ENCODE results near the gene SP110. TPM values are rescaled to one million over a fixed set of nuclear protein-coding genes. Genes with fewer than 3 reads are reported as not detected.
A peak's percentile ranks its signal among the peaks of the same experiment; 100 is the strongest.

The SP110 gene
- total and polyA plus RNA-seq, 3 experiments from 2014 or later = 55.2 to 106 (median 57.9) TPM

GRCh38 chr2:230166557-230167170, 53.1 kb downstream of the SP110 start:
- CTCF ChIA-PET = no interaction called here
- Histone ChIP-seq H3K27ac (ENCODE audit: low read depth, low read length) (no peak overlapping the region), H3K4me1 (ENCODE audit: insufficient read depth, low read length) (peaks cover 7% of the 10 kb centered on the region), H3K4me3 (ENCODE audit: low read length) (no peak overlapping the region), H3K36me3 (ENCODE audit: insufficient read depth, low read length) (peaks cover 15% of the 10 kb centered on the region), H3K9me3 (ENCODE audit: low read length) (no peaks in the 10 kb centered on the region), H3K27me3 (ENCODE audit: insufficient read depth, low read length, poor library complexity, severe bottlenecking) (no peaks in the 10 kb centered on the region)
- peaks cover 0 to 6% (median 4%) of the 10 kb centered on the region in 3 donors for H3K4me1 Mint-ChIP-seq
- peaks cover 5 to 76% (median 25%) of the 10 kb centered on the region in 3 donors for H3K36me3 Mint-ChIP-seq
- H3K4me3 Mint-ChIP-seq = no peak overlapping the region
- H3K9me3 Mint-ChIP-seq = peaks cover 0 to 1% (median 0%) of the 10 kb centered on the region in 5 donors
- DNase-seq = no peak
- H3K27me3 Mint-ChIP-seq = no peaks in the 10 kb centered on the region
- peak overlapping the region in 2 of 8 donors; percentile 7 to 27 for H3K27ac Mint-ChIP-seq
- POLR2A ChIA-PET = no interaction called here

- CTCF ChIA-PET = no interaction called here
Observed at GRCh38 chr2:230164139-230164538, 55.6 kb downstream of the SP110 start.

GRCh38 chr2:230162981-230163380, 56.8 kb downstream of the SP110 start:
- Histone ChIP-seq H3K27ac (ENCODE audit: low read depth, low read length) (no peak overlapping the region), H3K27me3 (ENCODE audit: insufficient read depth, low read length, poor library complexity, severe bottlenecking) (no peaks in the 10 kb centered on the region), H3K9me3 (ENCODE audit: low read length) (no peaks in the 10 kb centered on the region), H3K36me3 (ENCODE audit: insufficient read depth, low read length) (peaks cover 5% of the 10 kb centered on the region), H3K4me3 (ENCODE audit: low read length) (no peak overlapping the region), H3K4me1 (ENCODE audit: insufficient read depth, low read length) (no peaks in the 10 kb centered on the region)
- Mint-ChIP-seq H3K9me3 (no peaks in the 10 kb centered on the region), H3K4me1 (peaks cover 0 to 5% (median 3%) of the 10 kb centered on the region in 3 donors), H3K27ac (no peak overlapping the region), H3K27me3 (no peaks in the 10 kb centered on the region), H3K4me3 (no peak overlapping the region), H3K36me3 (peaks cover 5 to 40% (median 13%) of the 10 kb centered on the region in 3 donors)
- ChIA-PET POLR2A (no interaction called here), CTCF (interaction anchor here (2.0 kb wide), 1 partner anchor 157 kb away, joined by 4 read pairs; no protein-coding TSS in a partner anchor)
- no peak for DNase-seq

More at GRCh38 chr2:230164139-230164538, 55.6 kb downstream of the SP110 start:
- Mint-ChIP-seq H3K27ac (peak overlapping the region in 1 of 8 donors; percentile 65), H3K4me1 (peaks cover 0 to 5% (median 3%) of the 10 kb centered on the region in 3 donors), H3K4me3 (no peak overlapping the region), H3K36me3 (peaks cover 5 to 52% (median 19%) of the 10 kb centered on the region in 3 donors), H3K9me3 (peaks cover 0 to 1% (median 0%) of the 10 kb centered on the region in 5 donors), H3K27me3 (no peaks in the 10 kb centered on the region)
- DNase-seq = no peak
- H3K9me3 ChIP-seq (ENCODE audit: low read length) = no peaks in the 10 kb centered on the region
- H3K36me3 ChIP-seq (ENCODE audit: insufficient read depth, low read length) = peaks cover 13% of the 10 kb centered on the region
- H3K4me3 ChIP-seq (ENCODE audit: low read length) = no peak overlapping the region
- no peaks in the 10 kb centered on the region for H3K27me3 ChIP-seq (ENCODE audit: insufficient read depth, low read length, poor library complexity, severe bottlenecking)
- POLR2A ChIA-PET = no interaction called here
- H3K27ac ChIP-seq (ENCODE audit: low read depth, low read length) = no peak overlapping the region
- H3K4me1 ChIP-seq (ENCODE audit: insufficient read depth, low read length) = no peaks in the 10 kb centered on the region

GRCh38 chr2:230161184-230161583, 58.6 kb downstream of the SP110 start:
- CTCF ChIA-PET = interaction anchor here (1.0 to 2.0 kb wide), 3 partner anchors 8 to 155 kb away, joined by 3 to 5 read pairs (median 4); no protein-coding TSS in a partner anchor
- no peak overlapping the region for H3K27ac ChIP-seq (ENCODE audit: low read depth, low read length)
- peaks cover 0 to 5% (median 3%) of the 10 kb centered on the region in 3 donors for H3K4me1 Mint-ChIP-seq
- H3K4me3 ChIP-seq (ENCODE audit: low read length) = no peak overlapping the region
- no peaks in the 10 kb centered on the region for H3K4me1 ChIP-seq (ENCODE audit: insufficient read depth, low read length)
- no peaks in the 10 kb centered on the region for H3K27me3 Mint-ChIP-seq
- DNase-seq = no peak
- peaks cover 0 to 27% (median 4%) of the 10 kb centered on the region in 3 donors for H3K36me3 Mint-ChIP-seq
- no peaks in the 10 kb centered on the region for H3K27me3 ChIP-seq (ENCODE audit: insufficient read depth, low read length, poor library complexity, severe bottlenecking)
- H3K9me3 Mint-ChIP-seq = no peaks in the 10 kb centered on the region
- POLR2A ChIA-PET = no interaction called here
- H3K27ac Mint-ChIP-seq = peak overlapping the region in 1 of 8 donors; percentile 24
- H3K36me3 ChIP-seq (ENCODE audit: insufficient read depth, low read length) = no peaks in the 10 kb centered on the region
- H3K4me3 Mint-ChIP-seq = no peak overlapping the region
- H3K9me3 ChIP-seq (ENCODE audit: low read length) = no peaks in the 10 kb centered on the region

- no peaks in the 10 kb centered on the region for H3K27me3 ChIP-seq (ENCODE audit: insufficient read depth, low read length, poor library complexity, severe bottlenecking)
- H3K36me3 Mint-ChIP-seq = peaks cover 0 to 22% (median 4%) of the 10 kb centered on the region in 3 donors
- CTCF ChIA-PET = interaction anchor here (0.6 to 2.5 kb wide), 17 partner anchors 8 to 525 kb away, joined by 3 to 13 read pairs (median 4); no protein-coding TSS in a partner anchor
- H3K9me3 ChIP-seq (ENCODE audit: low read length) = no peaks in the 10 kb centered on the region
- no peak overlapping the region for H3K4me3 ChIP-seq (ENCODE audit: low read length)
- H3K27me3 Mint-ChIP-seq = no peaks in the 10 kb centered on the region
- no peak overlapping the region for H3K4me3 Mint-ChIP-seq
- no peaks in the 10 kb centered on the region for H3K4me1 ChIP-seq (ENCODE audit: insufficient read depth, low read length)
- peak in 4 of 5 donors; percentile 20 to 37 (median 28) for DNase-seq
- H3K4me1 Mint-ChIP-seq = peaks cover 0 to 5% (median 3%) of the 10 kb centered on the region in 3 donors
- H3K27ac Mint-ChIP-seq = peak overlapping the region in 1 of 8 donors; percentile 91
- no peaks in the 10 kb centered on the region for H3K36me3 ChIP-seq (ENCODE audit: insufficient read depth, low read length)
- H3K27ac ChIP-seq (ENCODE audit: low read depth, low read length) = no peak overlapping the region
- H3K9me3 Mint-ChIP-seq = no peaks in the 10 kb centered on the region
- POLR2A ChIA-PET = interaction anchor here (0.6 kb wide), 1 partner anchor 299 kb away, joined by 5 read pairs; no protein-coding TSS in a partner anchor
Observed at GRCh38 chr2:230160112-230160660, 59.6 kb downstream of the SP110 start.

GRCh38 chr2:230158468-230158867, 61.3 kb downstream of the SP110 start:
- H3K4me1 ChIP-seq (ENCODE audit: insufficient read depth, low read length) = no peaks in the 10 kb centered on the region
- Mint-ChIP-seq H3K27me3 (no peaks in the 10 kb centered on the region), H3K4me3 (no peak overlapping the region), H3K9me3 (no peaks in the 10 kb centered on the region), H3K4me1 (peaks cover 0 to 5% (median 3%) of the 10 kb centered on the region in 3 donors), H3K36me3 (peaks cover 0 to 8% (median under 1%) of the 10 kb centered on the region in 3 donors), H3K27ac (no peak overlapping the region)
- CTCF ChIA-PET = interaction anchor here (1.1 to 2.5 kb wide), 5 partner anchors 9 to 377 kb away, joined by 6 to 13 read pairs (median 7); no protein-coding TSS in a partner anchor
- no peak for DNase-seq
- H3K27ac ChIP-seq (ENCODE audit: low read depth, low read length) = no peak overlapping the region
- no peaks in the 10 kb centered on the region for H3K36me3 ChIP-seq (ENCODE audit: insufficient read depth, low read length)
- no peaks in the 10 kb centered on the region for H3K27me3 ChIP-seq (ENCODE audit: insufficient read depth, low read length, poor library complexity, severe bottlenecking)
- no peaks in the 10 kb centered on the region for H3K9me3 ChIP-seq (ENCODE audit: low read length)
- POLR2A ChIA-PET = no interaction called here
- H3K4me3 ChIP-seq (ENCODE audit: low read length) = no peak overlapping the region

GRCh38 chr2:230156782-230157699, 62.7 kb downstream of the SP110 start:
- Mint-ChIP-seq H3K9me3 (no peaks in the 10 kb centered on the region), H3K27ac (no peak overlapping the region), H3K36me3 (peaks cover 2 to 5% (median 5%) of the 10 kb centered on the region in 3 donors), H3K4me1 (peaks cover 0 to 5% (median 3%) of the 10 kb centered on the region in 3 donors), H3K4me3 (no peak overlapping the region), H3K27me3 (no peaks in the 10 kb centered on the region)
- Histone ChIP-seq H3K4me3 (ENCODE audit: low read length) (no peak overlapping the region), H3K9me3 (ENCODE audit: low read length) (no peaks in the 10 kb centered on the region), H3K27ac (ENCODE audit: low read depth, low read length) (no peak overlapping the region), H3K4me1 (ENCODE audit: insufficient read depth, low read length) (no peaks in the 10 kb centered on the region), H3K36me3 (ENCODE audit: insufficient read depth, low read length) (no peaks in the 10 kb centered on the region), H3K27me3 (ENCODE audit: insufficient read depth, low read length, poor library complexity, severe bottlenecking) (no peaks in the 10 kb centered on the region)
- DNase-seq = no peak
- ChIA-PET CTCF (no interaction called here), POLR2A (no interaction called here)
